Esophagus (tissue), 2 donors: ENCODE data around the gene NFIB. TPM values are rescaled to one million over a fixed set of nuclear protein-coding genes. Genes with fewer than 3 reads are reported as not detected.

ENCODE experiments used
- H3K27ac ChIP-seq, 2 donors: one replicate each; pipeline ENCODE4 v1.5.1; 2013; ENCODE audit warnings: low read depth in 2 of 2, mild to moderate bottlenecking in 2 of 2, inconsistent platforms in 1 of 2, low read length in 1 of 2, moderate library complexity in 1 of 2
- H3K27me3 ChIP-seq, 2 donors: one replicate each; pipeline ENCODE4 v1.6.1; 2013; ENCODE audit warnings: low read length in 2 of 2, control low read depth in 1 of 2, mild to moderate bottlenecking in 1 of 2; ENCODE audit not compliant: insufficient read depth in 2 of 2, control insufficient read depth in 1 of 2
- H3K36me3 ChIP-seq, 2 donors: one replicate each; pipeline ENCODE4 v1.6.1; 2013; ENCODE audit warnings: low read length in 1 of 2; ENCODE audit not compliant: control insufficient read depth in 2 of 2, insufficient read depth in 2 of 2
- H3K4me1 ChIP-seq, 2 donors: one replicate each; pipeline ENCODE4 v1.6.1; 2013; ENCODE audit warnings: low read length in 1 of 2; ENCODE audit not compliant: control insufficient read depth in 2 of 2, insufficient read depth in 2 of 2
- H3K4me3 ChIP-seq, 2 donors: one replicate each; pipeline ENCODE4 v1.5.1; 2013; ENCODE audit warnings: low read length in 2 of 2, mild to moderate bottlenecking in 2 of 2, low read depth in 1 of 2, moderate library complexity in 1 of 2
- H3K9me3 ChIP-seq, 2 donors: one replicate each; pipeline ENCODE4 v1.6.1; 2013; ENCODE audit warnings: mild to moderate bottlenecking in 2 of 2, low read depth in 1 of 2, low read length in 1 of 2, moderate library complexity in 1 of 2; ENCODE audit not compliant: control insufficient read depth in 2 of 2, insufficient read depth in 1 of 2
- WGBS, 2 donors: extraction: QIAGEN DNeasy Blood & Tissue Kit; methylation state at CpG; one replicate each; pipeline ENCODE4 v1.1.7; 2013; 5-methylcytosine and 5-hydroxymethylcytosine counted together
- polyA plus RNA-seq, 2 donors: library from polyadenylated mRNA; stranded (reverse); fragments of 200-250 nt; gene quantifications; one replicate each; pipeline ENCODE4 v1.2.3, GENCODE V29; 2013
- donor health status: healthy with polysubstance abuse.
- donor health status: Bipolar disorder and iron deficiency.

The NFIB gene
- polyA plus RNA-seq, 2 donors: 4.0 to 6.6 TPM

GRCh38 chr9:14223081-14223480 lies 90.9 kb downstream of the NFIB start:
- no peaks in the 10 kb centered on the region for H3K27me3 ChIP-seq
- no peak overlapping the region for H3K27ac ChIP-seq
- H3K9me3 ChIP-seq: no peaks in the 10 kb centered on the region
- no peaks in the 10 kb centered on the region for H3K36me3 ChIP-seq
- WGBS, 2 donors: 82 to 90% methylated on average over 5 of the region's 5 CpGs
- H3K4me1 ChIP-seq: peaks cover 0 to 3% of the 10 kb centered on the region in 2 donors
- no peak overlapping the region for H3K4me3 ChIP-seq

GRCh38 chr9:14222149-14222835 lies 91.6 kb downstream of the NFIB start:
- no peak overlapping the region for H3K27ac ChIP-seq
- WGBS, 2 donors: 83 to 90% methylated on average over 1 of the region's 1 CpG
- H3K27me3 ChIP-seq: no peaks in the 10 kb centered on the region
- H3K4me1 ChIP-seq: peaks cover 0 to 3% of the 10 kb centered on the region in 2 donors
- H3K4me3 ChIP-seq: no peak overlapping the region
- no peaks in the 10 kb centered on the region for H3K36me3 ChIP-seq
- H3K9me3 ChIP-seq: no peaks in the 10 kb centered on the region

GRCh38 chr9:14221558-14221957 lies 92.4 kb downstream of the NFIB start:
- Histone ChIP-seq H3K36me3 (no peaks in the 10 kb centered on the region), H3K4me1 (peaks cover 0 to 3% of the 10 kb centered on the region in 2 donors), H3K27ac (peak overlapping the region in 1 of 2 donors; percentile 21), H3K4me3 (no peak overlapping the region), H3K27me3 (no peaks in the 10 kb centered on the region), H3K9me3 (no peaks in the 10 kb centered on the region)

- 92 to 94% methylated on average over 4 of the region's 4 CpGs for WGBS, 2 donors
- H3K27ac ChIP-seq: peak overlapping the region in 1 of 2 donors; percentile 21
- peaks cover 0 to 3% of the 10 kb centered on the region in 2 donors for H3K4me1 ChIP-seq
Observed at GRCh38 chr9:14221119-14221518, 92.8 kb downstream of the NFIB start.

GRCh38 chr9:14220256-14220655 lies 93.7 kb downstream of the NFIB start:
- Histone ChIP-seq H3K9me3 (no peaks in the 10 kb centered on the region), H3K4me3 (no peak overlapping the region), H3K36me3 (no peaks in the 10 kb centered on the region), H3K27ac (no peak overlapping the region), H3K27me3 (no peaks in the 10 kb centered on the region), H3K4me1 (peaks cover 0 to 3% of the 10 kb centered on the region in 2 donors)
- WGBS, 2 donors: 87 to 88% methylated on average over 3 of the region's 3 CpGs

More at GRCh38 chr9:14221119-14221518, 92.8 kb downstream of the NFIB start:
- no peaks in the 10 kb centered on the region for H3K36me3 ChIP-seq
- H3K27me3 ChIP-seq: no peaks in the 10 kb centered on the region
- H3K4me3 ChIP-seq: no peak overlapping the region
- no peaks in the 10 kb centered on the region for H3K9me3 ChIP-seq

- Histone ChIP-seq H3K27ac (no peak overlapping the region), H3K4me1 (peaks cover 0 to 3% of the 10 kb centered on the region in 2 donors), H3K4me3 (no peak overlapping the region), H3K27me3 (no peaks in the 10 kb centered on the region), H3K36me3 (no peaks in the 10 kb centered on the region), H3K9me3 (no peaks in the 10 kb centered on the region)
- WGBS, 2 donors: 62 to 76% methylated on average over 4 of the region's 4 CpGs
Observed at GRCh38 chr9:14219850-14220249, 94.1 kb downstream of the NFIB start.

GRCh38 chr9:14218253-14218652 lies 95.7 kb downstream of the NFIB start:
- Histone ChIP-seq H3K4me1 (peaks cover 0 to 5% of the 10 kb centered on the region in 2 donors), H3K27me3 (no peaks in the 10 kb centered on the region), H3K9me3 (no peaks in the 10 kb centered on the region), H3K4me3 (no peak overlapping the region), H3K36me3 (no peaks in the 10 kb centered on the region), H3K27ac (no peak overlapping the region)
- 71 to 78% methylated on average over 1 of the region's 1 CpG for WGBS, 2 donors

- Histone ChIP-seq H3K4me3 (no peak overlapping the region), H3K9me3 (no peaks in the 10 kb centered on the region), H3K4me1 (peaks cover 0 to 5% of the 10 kb centered on the region in 2 donors), H3K36me3 (no peaks in the 10 kb centered on the region), H3K27ac (no peak overlapping the region), H3K27me3 (no peaks in the 10 kb centered on the region)
- WGBS, 2 donors: 92 to 94% methylated on average over 1 of the region's 1 CpG
Observed at GRCh38 chr9:14216612-14217194, 97.2 kb downstream of the NFIB start.

GRCh38 chr9:14215614-14216013 lies 98.3 kb downstream of the NFIB start:
- no peaks in the 10 kb centered on the region for H3K36me3 ChIP-seq
- H3K27me3 ChIP-seq: no peaks in the 10 kb centered on the region
- peaks cover 2% of the 10 kb centered on the region in 2 donors for H3K4me1 ChIP-seq
- H3K4me3 ChIP-seq: no peak overlapping the region
- no peaks in the 10 kb centered on the region for H3K9me3 ChIP-seq
- 74 to 78% methylated on average over 1 of the region's 1 CpG for WGBS, 2 donors
- H3K27ac ChIP-seq: no peak overlapping the region

GRCh38 chr9:14214693-14215092 lies 99.2 kb downstream of the NFIB start:
- no peak overlapping the region for H3K4me3 ChIP-seq
- H3K36me3 ChIP-seq: no peaks in the 10 kb centered on the region
- no peaks in the 10 kb centered on the region for H3K9me3 ChIP-seq
- 57 to 58% methylated on average over 2 of the region's 2 CpGs for WGBS, 2 donors
- peaks cover 2% of the 10 kb centered on the region in 2 donors for H3K4me1 ChIP-seq
- H3K27me3 ChIP-seq: no peaks in the 10 kb centered on the region
- H3K27ac ChIP-seq: no peak overlapping the region
